OCI-LY1 (cell line): ENCODE results near the gene EFNA2.

Source experiments
- EZH2 ChIP-seq: fragments of 200-600 bp; sonication (generic), shearing (Covaris generic); IDR thresholded peaks from 2 replicates; pipeline ENCODE4 v1.8.0; 2017; ENCODE audit warnings: borderline replicate concordance, mixed run types, mild to moderate bottlenecking, antibody characterized with exemption, low read length, moderate library complexity, mixed read lengths
- TF ChIP-seq, protein P1 (sequence below): fragments of 200-600 bp; sonication (generic), shearing (Covaris generic); IDR thresholded peaks from 2 replicates; pipeline ENCODE4 v1.5.1; 2017; ENCODE audit warnings: mild to moderate bottlenecking, antibody characterized with exemption, low read length, moderate library complexity, mixed read lengths

DNA sequence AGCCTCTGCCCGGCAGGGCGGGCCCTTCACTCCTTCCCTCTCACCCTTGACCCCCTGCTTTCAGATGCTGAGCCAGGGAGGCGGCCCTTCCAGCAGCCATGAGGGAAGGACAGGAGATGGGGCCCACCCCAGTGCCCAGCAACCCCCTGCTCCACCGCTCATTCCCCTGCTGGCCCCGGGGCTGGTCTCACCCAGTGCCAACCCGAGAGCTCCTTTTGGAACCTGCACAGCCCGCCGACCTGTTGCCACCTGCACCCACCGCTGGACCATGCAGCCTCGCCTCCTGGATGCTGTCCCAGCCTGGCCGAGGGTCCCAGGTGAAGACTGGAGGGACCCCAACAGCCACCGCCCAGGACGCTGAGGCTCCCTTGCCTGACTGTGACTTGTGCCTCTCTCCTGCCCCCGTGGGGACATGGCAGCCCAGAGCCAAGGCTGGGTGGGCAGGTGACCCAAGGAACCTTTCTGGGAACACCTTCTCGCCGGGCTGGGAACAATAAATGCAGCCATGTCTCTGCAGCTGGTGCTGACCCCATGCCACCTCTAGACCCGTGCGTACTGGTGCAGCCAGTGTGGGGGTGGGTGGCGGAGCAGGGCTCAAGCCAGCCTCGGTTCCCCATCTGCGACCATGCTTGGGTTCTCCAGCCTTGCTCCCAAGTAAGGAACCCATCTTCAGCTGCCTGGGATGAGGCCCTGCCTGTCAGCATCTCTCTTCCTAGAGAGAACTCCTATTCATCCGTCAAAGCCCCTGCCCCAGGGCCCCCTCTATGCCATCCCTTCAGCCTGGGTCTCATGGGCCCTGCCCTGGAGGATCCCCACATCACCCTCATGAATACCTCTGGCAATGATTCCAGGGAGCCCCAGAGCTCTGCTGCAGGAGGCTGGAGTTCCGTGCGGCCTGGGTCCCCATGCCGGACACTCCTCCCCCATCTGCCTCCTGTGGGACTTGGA is 6.7 kb upstream of the EFNA2 start:
- TF ChIP-seq, protein P1, sequence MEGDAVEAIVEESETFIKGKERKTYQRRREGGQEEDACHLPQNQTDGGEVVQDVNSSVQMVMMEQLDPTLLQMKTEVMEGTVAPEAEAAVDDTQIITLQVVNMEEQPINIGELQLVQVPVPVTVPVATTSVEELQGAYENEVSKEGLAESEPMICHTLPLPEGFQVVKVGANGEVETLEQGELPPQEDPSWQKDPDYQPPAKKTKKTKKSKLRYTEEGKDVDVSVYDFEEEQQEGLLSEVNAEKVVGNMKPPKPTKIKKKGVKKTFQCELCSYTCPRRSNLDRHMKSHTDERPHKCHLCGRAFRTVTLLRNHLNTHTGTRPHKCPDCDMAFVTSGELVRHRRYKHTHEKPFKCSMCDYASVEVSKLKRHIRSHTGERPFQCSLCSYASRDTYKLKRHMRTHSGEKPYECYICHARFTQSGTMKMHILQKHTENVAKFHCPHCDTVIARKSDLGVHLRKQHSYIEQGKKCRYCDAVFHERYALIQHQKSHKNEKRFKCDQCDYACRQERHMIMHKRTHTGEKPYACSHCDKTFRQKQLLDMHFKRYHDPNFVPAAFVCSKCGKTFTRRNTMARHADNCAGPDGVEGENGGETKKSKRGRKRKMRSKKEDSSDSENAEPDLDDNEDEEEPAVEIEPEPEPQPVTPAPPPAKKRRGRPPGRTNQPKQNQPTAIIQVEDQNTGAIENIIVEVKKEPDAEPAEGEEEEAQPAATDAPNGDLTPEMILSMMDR, result no peak
- no peak for TF ChIP-seq EZH2
